ENCODE measurements around the gene MANBA.
A peak's percentile ranks its signal among the peaks of the same experiment; 100 is the strongest.

The MANBA gene

GRCh38 chr4:102596532-102596931 lies 164.2 kb downstream of the MANBA start:
- 0 out of 2 replicates have a peak, but pooled peaks cover 4% of the 10 kb centered on the region for H4K20me1 ChIP-seq (ENCODE audit: insufficient read depth, low read length)
- peaks cover 84% of the 10 kb centered on the region for H3K36me3 ChIP-seq (replicated peaks; ENCODE audit: low read depth, low read length)
- H2AFZ ChIP-seq (ENCODE audit: low read depth, low read length): no peak overlapping the region
- H3K9me3 ChIP-seq (ENCODE audit: insufficient read depth, low read length): no peaks in the 10 kb centered on the region
- H3K4me1 ChIP-seq (ENCODE audit: low read length): peaks cover 23% of the 10 kb centered on the region
- H3K4me2 ChIP-seq (ENCODE audit: low read length): no peak overlapping the region
- TF ChIP-seq CTCF (IDR thresholded peaks at IDR 0.05; ENCODE audit: low read depth, low read length) (no peak), EZH2phosphoT487 (IDR thresholded peaks at IDR 0.05; ENCODE audit: low read depth) (no peak)
- no peak overlapping the region for H3K9ac ChIP-seq (ENCODE audit: low read length)
- H3K79me2 ChIP-seq (ENCODE audit: low read length): peaks cover 6% of the 10 kb centered on the region; the same call in 1 of the 2 replicates
- H3K27me3 ChIP-seq (ENCODE audit: low read depth, low read length): no peaks in the 10 kb centered on the region
- no peak overlapping the region for H3K27ac ChIP-seq (ENCODE audit: low read length)
- no peak overlapping the region for H3K4me3 ChIP-seq (ENCODE audit: low read length)

GRCh38 chr4:102594000-102594399 lies 166.8 kb downstream of the MANBA start:
- Histone ChIP-seq H3K4me2 (ENCODE audit: low read length) (no peak overlapping the region), H3K9me3 (ENCODE audit: insufficient read depth, low read length) (0 out of 2 replicates have a peak, but pooled peaks cover 2% of the 10 kb centered on the region)

GRCh38 chr4:102593147-102593546 lies 167.6 kb downstream of the MANBA start:
- Histone ChIP-seq H3K9ac (ENCODE audit: low read length) (no peak overlapping the region), H3K4me3 (ENCODE audit: low read length) (no peak overlapping the region), H3K36me3 (replicated peaks; ENCODE audit: low read depth, low read length) (peaks cover 88% of the 10 kb centered on the region), H3K9me3 (ENCODE audit: insufficient read depth, low read length) (0 out of 2 replicates have a peak, but pooled peaks cover 2% of the 10 kb centered on the region), H3K27ac (ENCODE audit: low read length) (0 out of 2 replicates have a peak overlapping the region, but pooled peaks have one; percentile 1), H3K4me1 (ENCODE audit: low read length) (peaks cover 16% of the 10 kb centered on the region), H4K20me1 (ENCODE audit: insufficient read depth, low read length) (peaks cover 6% of the 10 kb centered on the region), H3K27me3 (ENCODE audit: low read depth, low read length) (no peaks in the 10 kb centered on the region), H3K79me2 (ENCODE audit: low read length) (peaks cover 6% of the 10 kb centered on the region), H3K4me2 (ENCODE audit: low read length) (peak overlapping the region; percentile 15; the same call in 1 of the 2 replicates), H2AFZ (ENCODE audit: low read depth, low read length) (no peak overlapping the region)
- TF ChIP-seq CTCF (IDR thresholded peaks at IDR 0.05; ENCODE audit: low read depth, low read length): no peak
- no peak for TF ChIP-seq EZH2phosphoT487 (IDR thresholded peaks at IDR 0.05; ENCODE audit: low read depth)

More at GRCh38 chr4:102594000-102594399, 166.8 kb downstream of the MANBA start:
- Histone ChIP-seq H2AFZ (ENCODE audit: low read depth, low read length) (no peak overlapping the region), H3K79me2 (ENCODE audit: low read length) (peaks cover 6% of the 10 kb centered on the region), H3K4me3 (ENCODE audit: low read length) (no peak overlapping the region), H3K27me3 (ENCODE audit: low read depth, low read length) (no peaks in the 10 kb centered on the region), H3K36me3 (replicated peaks; ENCODE audit: low read depth, low read length) (peaks cover 86% of the 10 kb centered on the region), H3K27ac (ENCODE audit: low read length) (no peak overlapping the region), H3K4me1 (ENCODE audit: low read length) (peaks cover 23% of the 10 kb centered on the region), H4K20me1 (ENCODE audit: insufficient read depth, low read length) (0 out of 2 replicates have a peak, but pooled peaks cover 4% of the 10 kb centered on the region), H3K9ac (ENCODE audit: low read length) (no peak overlapping the region)
- TF ChIP-seq CTCF (IDR thresholded peaks at IDR 0.05; ENCODE audit: low read depth, low read length) (no peak), EZH2phosphoT487 (IDR thresholded peaks at IDR 0.05; ENCODE audit: low read depth) (no peak)

- Histone ChIP-seq H3K27me3 (ENCODE audit: low read depth, low read length) (no peaks in the 10 kb centered on the region), H3K79me2 (ENCODE audit: low read length) (peaks cover 6% of the 10 kb centered on the region), H3K9ac (ENCODE audit: low read length) (no peak overlapping the region), H3K36me3 (replicated peaks; ENCODE audit: low read depth, low read length) (peaks cover 88% of the 10 kb centered on the region), H4K20me1 (ENCODE audit: insufficient read depth, low read length) (peaks cover 15% of the 10 kb centered on the region), H3K27ac (ENCODE audit: low read length) (no peak overlapping the region), H3K9me3 (ENCODE audit: insufficient read depth, low read length) (0 out of 2 replicates have a peak, but pooled peaks cover 2% of the 10 kb centered on the region), H2AFZ (ENCODE audit: low read depth, low read length) (no peak overlapping the region), H3K4me3 (ENCODE audit: low read length) (no peak overlapping the region), H3K4me2 (ENCODE audit: low read length) (no peak overlapping the region), H3K4me1 (ENCODE audit: low read length) (peaks cover 12% of the 10 kb centered on the region)
- TF ChIP-seq CTCF (IDR thresholded peaks at IDR 0.05; ENCODE audit: low read depth, low read length) (no peak), EZH2phosphoT487 (IDR thresholded peaks at IDR 0.05; ENCODE audit: low read depth) (no peak)
Observed at GRCh38 chr4:102592256-102592655, 168.5 kb downstream of the MANBA start.

Data from OCI-LY3 (cell line).